Lower lobe of right lung (tissue), 2 donors: Measurements from ENCODE around the gene TNFRSF11A. TPM values are rescaled to one million over a fixed set of nuclear protein-coding genes. Genes with fewer than 3 reads are reported as not detected.

ENCODE experiments used
- ATAC-seq, 2 donors: fragments of 200-7000 bp; cut with Tn5 transposase; one replicate each; pipeline ENCODE4 v1.9.1; 2020 to 2022; ENCODE audit warnings: mild to moderate bottlenecking in 2 of 2, moderate library complexity in 2 of 2
- DNase-seq: peaks from one replicate; pipeline ENCODE4 v3.0.0-alpha.2; 2020
- H3K27ac ChIP-seq: fragments of 200-600 bp; one replicate; pipeline ENCODE4 v1.8.0; 2022
- H3K27me3 ChIP-seq: fragments of 200-600 bp; one replicate; pipeline ENCODE4 v1.8.0; 2022; ENCODE audit warnings: low read depth
- H3K36me3 ChIP-seq: fragments of 200-600 bp; one replicate; pipeline ENCODE4 v1.8.0; 2022; ENCODE audit warnings: mild to moderate bottlenecking
- H3K4me1 ChIP-seq: fragments of 200-600 bp; one replicate; pipeline ENCODE4 v1.8.0; 2022
- H3K4me3 ChIP-seq: fragments of 200-600 bp; one replicate; pipeline ENCODE4 v1.8.0; 2022; ENCODE audit warnings: mild to moderate bottlenecking
- H3K9me3 ChIP-seq: fragments of 200-600 bp; one replicate; pipeline ENCODE4 v1.8.0; 2022
- CTCF ChIP-seq: fragments of 200-600 bp; IDR thresholded peaks from one replicate; pipeline ENCODE4 v1.8.0; 2022; ENCODE audit warnings: antibody characterized with exemption, mild to moderate bottlenecking
- intact Hi-C: fragments of 100-400 bp; cut with DNase I; formaldehyde crosslinking; loops from one replicate; pipeline ENCODE4 v1.11.0; 2022
- long read RNA-seq: library from polyadenylated mRNA; unstranded; transcript quantifications from one replicate; pipeline ENCODE4 v2.0.0, GENCODE V29; 2021
- total RNA-seq: library from RNA; stranded (reverse); fragmentation: NEBNext Ultra II Directional; extraction: Animal tissue kit (Norgen Biotek cat#: 25700); gene quantifications from one replicate; pipeline ENCODE4 v1.2.1, GENCODE V29; 2021
- donor health status: DM: no; HTN: yes; CAD: no; lungs with severe emphysema.

Gene TNFRSF11A
- 3.9 TPM for total RNA-seq
- long read RNA-seq, partial matches to known transcripts: 1 of 3 reads
- long read RNA-seq, other reads (novel, unspliced or antisense): 2 of 3 reads

DNA sequence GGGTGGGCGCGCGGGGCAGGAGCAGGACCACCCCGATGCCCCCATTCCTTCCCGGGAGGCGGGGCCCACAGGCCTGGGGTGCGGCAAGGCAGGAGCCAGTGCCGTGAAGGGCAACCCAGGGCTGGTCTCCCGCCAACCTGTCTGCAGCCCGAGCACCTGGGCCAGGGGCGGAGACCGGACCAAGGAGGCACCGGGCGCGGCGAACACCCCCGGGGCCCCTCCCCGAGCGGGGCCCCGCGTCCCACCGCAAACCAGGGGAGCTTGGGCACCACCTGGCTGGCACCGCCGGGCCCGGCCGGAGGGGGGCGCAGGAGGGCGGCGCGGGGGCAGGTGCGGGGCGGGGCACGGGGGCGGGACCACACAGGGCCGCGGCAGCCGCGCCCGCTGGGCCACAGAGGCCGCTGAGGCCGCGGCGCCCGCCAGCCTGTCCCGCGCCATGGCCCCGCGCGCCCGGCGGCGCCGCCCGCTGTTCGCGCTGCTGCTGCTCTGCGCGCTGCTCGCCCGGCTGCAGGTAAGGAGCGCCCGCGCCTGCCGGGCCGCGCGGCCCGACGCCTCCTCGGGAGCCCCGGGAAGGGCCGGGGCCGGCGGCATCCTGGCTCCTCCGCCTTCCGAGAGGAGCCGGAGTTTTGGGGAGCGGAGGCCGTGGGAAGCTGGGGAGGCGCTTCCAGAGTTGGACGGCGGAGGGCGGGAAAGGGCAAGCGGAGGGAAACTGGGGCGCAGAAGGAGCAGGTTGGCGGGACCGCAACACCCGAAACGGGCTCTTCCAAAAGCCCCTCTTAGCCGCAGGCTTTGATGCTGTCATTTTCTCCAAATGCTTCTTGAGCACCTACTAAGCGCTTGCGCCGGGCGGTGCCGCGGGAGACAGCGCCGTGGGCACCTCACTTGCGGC is at the start of gene TNFRSF11A:
TNFRSF11A (plus strand) TSS at position 394 of the 889 bp plus-strand sequence; CDS start at position 437, 43 bp downstream.
- peaks cover 47% of the 10 kb centered on the region for H3K4me1 ChIP-seq
- DNase-seq (peak; percentile 61), ATAC-seq (peak; percentile 88 to 92)
- H3K36me3 ChIP-seq: no peaks in the 10 kb centered on the region
- H3K4me3 ChIP-seq: peak within 1 kb of the TSS; percentile 58
- no peaks in the 10 kb centered on the region for H3K9me3 ChIP-seq
- H3K27me3 ChIP-seq: peaks cover 41% of the 10 kb centered on the region
- no peak within 1 kb of the TSS for H3K27ac ChIP-seq
- TF ChIP-seq CTCF: peak; percentile 21
- intact Hi-C loops: no loop called here

- no peaks in the 10 kb centered on the region for H3K27me3 ChIP-seq
- intact Hi-C loops: no loop called here
- no peak for TF ChIP-seq CTCF
- ATAC-seq (no peak), DNase-seq (no peak)
- peaks cover 55% of the 10 kb centered on the region for H3K36me3 ChIP-seq
- H3K4me1 ChIP-seq: no peaks in the 10 kb centered on the region
- no peak overlapping the region for H3K4me3 ChIP-seq
- H3K9me3 ChIP-seq: no peaks in the 10 kb centered on the region
- H3K27ac ChIP-seq: no peak overlapping the region
Measured at GRCh38 chr18:62277045-62277444, 48.1 kb upstream of the TNFRSF11A start.

DNA sequence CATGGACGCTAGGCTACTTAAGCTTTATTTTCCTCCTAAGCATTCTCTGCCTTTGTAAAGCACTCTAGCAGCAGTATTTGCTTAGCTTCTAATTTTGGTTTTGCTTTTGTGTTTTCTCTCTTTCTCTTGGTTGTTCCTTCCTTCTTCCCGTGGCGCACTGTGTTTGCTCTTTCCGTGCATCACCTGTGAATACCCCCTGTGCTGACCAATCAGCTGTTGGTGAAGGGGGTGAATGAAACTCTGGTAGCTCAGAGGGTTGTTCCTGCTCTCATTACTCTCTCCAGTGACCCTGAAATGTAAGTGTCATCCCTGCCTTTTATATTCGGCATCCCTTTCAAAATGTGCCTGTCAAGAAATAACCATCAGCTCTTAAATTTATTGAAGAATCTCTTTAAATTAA is 45.5 kb upstream of the TNFRSF11A start:
- no peaks in the 10 kb centered on the region for H3K9me3 ChIP-seq
- DNase-seq (no peak), ATAC-seq (no peak)
- intact Hi-C loops: no loop called here
- H3K36me3 ChIP-seq: peaks cover 55% of the 10 kb centered on the region
- no peak for TF ChIP-seq CTCF
- H3K4me3 ChIP-seq: no peak overlapping the region
- no peaks in the 10 kb centered on the region for H3K4me1 ChIP-seq
- no peaks in the 10 kb centered on the region for H3K27me3 ChIP-seq
- no peak overlapping the region for H3K27ac ChIP-seq

DNA sequence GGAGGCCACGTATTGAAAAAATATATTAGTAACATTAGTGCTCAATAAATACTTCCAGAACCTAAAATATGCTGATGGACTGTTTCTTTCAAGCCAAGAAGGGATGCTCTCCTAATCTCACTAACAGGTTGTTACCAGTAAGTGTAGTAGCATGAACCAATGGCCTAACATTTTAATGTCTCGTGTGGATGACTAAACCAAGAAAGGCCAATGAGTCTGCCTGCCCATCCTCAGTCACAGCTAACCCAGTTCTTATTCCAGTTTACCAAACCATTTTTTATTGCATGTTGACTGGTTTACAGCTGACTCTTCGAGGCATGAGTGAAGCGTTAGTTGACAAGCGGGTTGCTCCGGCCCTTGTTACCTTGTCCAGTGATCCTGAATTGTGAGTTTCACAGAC is 45.1 kb upstream of the TNFRSF11A start:
- Histone ChIP-seq H3K4me3 (no peak overlapping the region), H3K4me1 (no peaks in the 10 kb centered on the region), H3K9me3 (no peaks in the 10 kb centered on the region), H3K27me3 (no peaks in the 10 kb centered on the region), H3K36me3 (peaks cover 51% of the 10 kb centered on the region), H3K27ac (no peak overlapping the region)
- no peak for ATAC-seq
- TF ChIP-seq CTCF: no peak
- DNase-seq: no peak
- intact Hi-C loops: no loop called here

- Histone ChIP-seq H3K9me3 (no peaks in the 10 kb centered on the region), H3K36me3 (peaks cover 50% of the 10 kb centered on the region), H3K4me3 (no peak overlapping the region), H3K4me1 (no peaks in the 10 kb centered on the region), H3K27ac (no peak overlapping the region), H3K27me3 (no peaks in the 10 kb centered on the region)
- DNase-seq (no peak), ATAC-seq (no peak)
- TF ChIP-seq CTCF: no peak
- intact Hi-C loops: no loop called here
Measured at GRCh38 chr18:62280786-62281185, 44.3 kb upstream of the TNFRSF11A start.
